Hepatocyte (in vitro differentiated cells): Measurements from ENCODE around the gene GJD3. TPM values are rescaled to one million over a fixed set of nuclear protein-coding genes. Genes with fewer than 3 reads are reported as not detected.

Source experiments
- DNase-seq: peaks from one replicate; pipeline ENCODE4 v3.0.0-alpha.2; 2016; ENCODE audit warnings: low spot score
- H2AFZ ChIP-seq: fragments of 200-600 bp; sonication (generic); 2 replicates; pipeline ENCODE4 v1.6.0; 2016; ENCODE audit warnings: antibody characterized with exemption, mild to moderate bottlenecking
- H3K27ac ChIP-seq: fragments of 200-600 bp; sonication (generic); 2 replicates; pipeline ENCODE4 v1.5.1; 2016; ENCODE audit warnings: mild to moderate bottlenecking
- H3K27me3 ChIP-seq: fragments of 200-600 bp; sonication (generic); 2 replicates; pipeline ENCODE4 v1.6.1; 2016
- H3K36me3 ChIP-seq: fragments of 200-600 bp; sonication (generic); replicated peaks from 2 replicates; pipeline ENCODE4 v1.5.1; 2016; ENCODE audit warnings: low read depth; ENCODE audit not compliant: insufficient read depth
- H3K4me1 ChIP-seq: fragments of 200-600 bp; sonication (generic); 2 replicates; pipeline ENCODE4 v1.5.1; 2016; ENCODE audit warnings: mild to moderate bottlenecking, moderate library complexity; ENCODE audit not compliant: insufficient read depth
- H3K4me2 ChIP-seq: fragments of 200-600 bp; sonication (generic); 2 replicates; pipeline ENCODE4 v1.6.0; 2016
- H3K4me3 ChIP-seq: fragments of 200-600 bp; sonication (generic); 2 replicates; pipeline ENCODE4 v1.5.1; 2016; ENCODE audit warnings: mild to moderate bottlenecking
- H3K79me2 ChIP-seq: fragments of 200-600 bp; sonication (generic); 2 replicates; pipeline ENCODE4 v1.6.0; 2017; ENCODE audit warnings: mild to moderate bottlenecking
- H3K9me2 ChIP-seq: fragments of 200-600 bp; sonication (generic); replicated peaks from 2 replicates; pipeline ENCODE4 v1.6.0; 2017; ENCODE audit warnings: mild to moderate bottlenecking; ENCODE audit not compliant: insufficient read depth
- H3K9me3 ChIP-seq: fragments of 200-600 bp; sonication (generic); 2 replicates; pipeline ENCODE4 v1.5.1; 2016; ENCODE audit warnings: low read depth, mild to moderate bottlenecking
- H4K20me1 ChIP-seq: fragments of 200-600 bp; sonication (generic); 2 replicates; pipeline ENCODE4 v1.6.0; 2016; ENCODE audit warnings: mild to moderate bottlenecking; ENCODE audit not compliant: insufficient read depth, poor library complexity, severe bottlenecking
- EZH2 ChIP-seq: fragments of 200-600 bp; sonication (generic); IDR thresholded peaks from 2 replicates; pipeline ENCODE4 v1.6.1; 2016; ENCODE audit warnings: antibody characterized with exemption, mild to moderate bottlenecking, borderline replicate concordance
- EZH2phosphoT487 ChIP-seq: fragments of 200-600 bp; sonication (generic); IDR thresholded peaks from one replicate; pipeline ENCODE4 v1.6.1; 2018; ENCODE audit warnings: antibody characterized with exemption, mild to moderate bottlenecking, low read depth, moderate library complexity; ENCODE audit not compliant: unreplicated experiment, severe bottlenecking
- WGBS: methylation state at CpG from one replicate; pipeline ENCODE4 v1.1.6; 2016; ENCODE audit warnings: low lambda C conversion rate; ENCODE audit errors: missing lambda C conversion rate; 5-methylcytosine and 5-hydroxymethylcytosine counted together
- polyA plus RNA-seq: library from polyadenylated mRNA; unstranded; fragments of >200 nt; fragmentation: Nextera tagmentation; extraction: Ambion mirVana; gene quantifications from 2 replicates; pipeline ENCODE4 v1.2.1, GENCODE V29; 2016
- total RNA-seq: library from RNA; depleted of rRNA; stranded (reverse); fragments of >200 nt; gene quantifications from 2 replicates; pipeline ENCODE4 v1.2.3, GENCODE V29; 2014
- TF ChIP-seq, protein P1 (sequence below): fragments of 200-600 bp; sonication (generic); IDR thresholded peaks from 2 replicates; pipeline ENCODE4 v1.5.1; 2016; ENCODE audit warnings: antibody characterized with exemption, mild to moderate bottlenecking; ENCODE audit not compliant: poor library complexity

The GJD3 gene
- total and polyA plus RNA-seq, 2 experiments from 2014 or later = 0.47 to 3.8 TPM

DNA sequence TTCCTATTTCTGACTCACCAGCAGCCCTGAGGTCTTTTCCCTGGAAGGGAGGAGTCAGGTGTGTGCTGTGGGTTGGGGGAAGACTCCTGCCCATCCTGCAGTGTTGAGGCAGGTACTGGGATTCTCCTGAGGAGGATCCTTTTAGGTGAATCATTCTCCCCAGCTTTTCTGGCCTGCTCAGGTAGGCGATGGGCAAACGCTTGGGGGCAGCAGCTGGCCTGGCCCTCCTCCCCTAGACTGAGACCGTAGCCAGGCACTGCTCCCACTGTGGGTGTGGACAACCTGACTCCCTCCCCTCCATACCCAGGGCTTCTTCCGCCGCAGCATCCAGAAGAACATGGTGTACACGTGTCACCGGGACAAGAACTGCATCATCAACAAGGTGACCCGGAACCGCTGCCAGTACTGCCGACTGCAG is 15.1 kb downstream of the GJD3 start:
- Histone ChIP-seq H3K4me2 (peak overlapping the region; percentile 48), H3K9me2 (no peaks in the 10 kb centered on the region), H3K79me2 (peaks cover 62% of the 10 kb centered on the region), H3K4me3 (no peak overlapping the region), H3K4me1 (peaks cover 73% of the 10 kb centered on the region), H3K9me3 (no peaks in the 10 kb centered on the region), H3K36me3 (no peaks in the 10 kb centered on the region), H2AFZ (no peak overlapping the region), H3K27ac (peak overlapping the region; percentile 55), H3K27me3 (no peaks in the 10 kb centered on the region), H4K20me1 (peaks cover 37% of the 10 kb centered on the region)
- TF ChIP-seq EZH2phosphoT487 = no peak
- TF ChIP-seq, protein P1, sequence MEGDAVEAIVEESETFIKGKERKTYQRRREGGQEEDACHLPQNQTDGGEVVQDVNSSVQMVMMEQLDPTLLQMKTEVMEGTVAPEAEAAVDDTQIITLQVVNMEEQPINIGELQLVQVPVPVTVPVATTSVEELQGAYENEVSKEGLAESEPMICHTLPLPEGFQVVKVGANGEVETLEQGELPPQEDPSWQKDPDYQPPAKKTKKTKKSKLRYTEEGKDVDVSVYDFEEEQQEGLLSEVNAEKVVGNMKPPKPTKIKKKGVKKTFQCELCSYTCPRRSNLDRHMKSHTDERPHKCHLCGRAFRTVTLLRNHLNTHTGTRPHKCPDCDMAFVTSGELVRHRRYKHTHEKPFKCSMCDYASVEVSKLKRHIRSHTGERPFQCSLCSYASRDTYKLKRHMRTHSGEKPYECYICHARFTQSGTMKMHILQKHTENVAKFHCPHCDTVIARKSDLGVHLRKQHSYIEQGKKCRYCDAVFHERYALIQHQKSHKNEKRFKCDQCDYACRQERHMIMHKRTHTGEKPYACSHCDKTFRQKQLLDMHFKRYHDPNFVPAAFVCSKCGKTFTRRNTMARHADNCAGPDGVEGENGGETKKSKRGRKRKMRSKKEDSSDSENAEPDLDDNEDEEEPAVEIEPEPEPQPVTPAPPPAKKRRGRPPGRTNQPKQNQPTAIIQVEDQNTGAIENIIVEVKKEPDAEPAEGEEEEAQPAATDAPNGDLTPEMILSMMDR = no peak
- TF ChIP-seq EZH2 = no peak
- peak; percentile 4 for DNase-seq
- WGBS = 81% methylated on average over 10 of the region's 10 CpGs

DNA sequence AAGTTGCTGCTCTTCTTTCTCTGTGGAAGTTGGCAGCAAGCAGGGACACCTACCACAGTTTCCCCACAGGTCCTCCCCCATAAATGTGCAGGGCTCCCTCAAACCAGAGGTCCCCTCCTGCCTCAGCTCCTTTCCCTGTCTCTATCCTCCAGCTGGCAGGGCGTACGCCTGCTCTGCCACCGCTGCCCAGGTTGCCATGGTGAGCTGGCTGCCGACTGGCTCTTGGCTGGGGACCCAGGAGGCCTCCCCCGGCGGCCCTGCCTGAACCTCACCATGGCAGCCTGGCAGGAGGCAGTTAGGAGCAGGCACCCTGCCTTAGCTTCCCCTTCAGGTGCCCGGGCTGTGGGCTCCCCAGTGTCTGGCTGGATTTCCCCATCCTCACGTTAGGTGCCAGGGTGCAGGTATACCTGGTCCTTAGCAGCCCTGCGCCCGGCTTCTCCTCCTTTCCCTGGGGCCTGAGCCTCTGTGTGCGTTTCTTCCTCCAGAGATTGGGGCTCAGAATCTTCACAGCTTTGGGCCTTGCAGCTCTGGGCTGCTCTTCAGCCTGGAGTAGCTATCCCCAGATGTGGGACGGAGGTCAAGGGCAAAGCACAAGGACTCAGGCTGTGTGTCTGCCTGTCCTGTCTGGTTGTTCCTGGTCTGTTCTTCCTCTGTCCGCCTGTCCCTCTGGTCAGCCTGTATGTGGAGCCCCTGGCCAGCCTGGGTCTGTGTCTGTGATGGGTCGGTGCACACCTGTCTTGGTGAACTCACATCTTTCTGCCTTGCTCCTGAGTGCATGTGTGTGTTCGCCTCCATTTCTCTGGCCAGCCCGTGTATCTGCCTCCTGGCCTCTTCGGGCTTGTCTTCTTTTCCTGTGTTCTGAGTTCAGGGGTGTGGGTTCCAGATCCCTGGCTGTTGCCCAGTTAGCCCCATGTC is 15.7 kb downstream of the GJD3 start:
- TF ChIP-seq, protein P1 = no peak
- TF ChIP-seq EZH2phosphoT487 (no peak), EZH2 (no peak)
- DNase-seq = no peak
- Histone ChIP-seq H3K4me1 (peaks cover 74% of the 10 kb centered on the region), H2AFZ (no peak overlapping the region), H3K36me3 (no peaks in the 10 kb centered on the region), H3K4me2 (peak overlapping the region; percentile 96), H3K9me3 (no peaks in the 10 kb centered on the region), H3K4me3 (no peak overlapping the region), H3K27ac (no peak overlapping the region), H3K79me2 (peaks cover 69% of the 10 kb centered on the region), H3K9me2 (no peaks in the 10 kb centered on the region), H4K20me1 (peaks cover 38% of the 10 kb centered on the region), H3K27me3 (no peaks in the 10 kb centered on the region)
- WGBS = 85% methylated on average over 17 of the region's 17 CpGs

DNA sequence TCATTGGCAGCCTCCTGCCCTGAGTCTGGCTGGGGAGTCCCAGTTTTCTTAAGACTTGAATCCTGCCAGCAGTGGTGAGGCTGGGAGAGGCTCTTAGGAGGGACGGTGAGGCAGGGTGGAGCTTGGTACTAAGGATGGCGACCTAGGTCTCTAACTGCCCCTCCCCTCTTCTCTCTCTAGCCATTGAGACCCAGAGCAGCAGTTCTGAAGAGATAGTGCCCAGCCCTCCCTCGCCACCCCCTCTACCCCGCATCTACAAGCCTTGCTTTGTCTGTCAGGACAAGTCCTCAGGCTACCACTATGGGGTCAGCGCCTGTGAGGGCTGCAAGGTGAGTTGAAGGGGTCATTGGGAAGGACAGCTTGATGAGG is 16.4 kb downstream of the GJD3 start:
- Histone ChIP-seq H3K9me3 (no peaks in the 10 kb centered on the region), H3K4me1 (peaks cover 74% of the 10 kb centered on the region), H3K4me3 (no peak overlapping the region), H3K9me2 (no peaks in the 10 kb centered on the region), H3K79me2 (peaks cover 76% of the 10 kb centered on the region), H2AFZ (no peak overlapping the region), H3K4me2 (peak overlapping the region; percentile 96), H3K36me3 (no peaks in the 10 kb centered on the region), H3K27me3 (no peaks in the 10 kb centered on the region), H3K27ac (no peak overlapping the region), H4K20me1 (peaks cover 45% of the 10 kb centered on the region)
- WGBS = 89% methylated on average over 5 of the region's 5 CpGs
- DNase-seq = no peak
- TF ChIP-seq EZH2 (no peak), EZH2phosphoT487 (no peak)
- TF ChIP-seq, protein P1 = no peak
